Heart left ventricle (tissue), 16 donors: ENCODE measurements around the gene SLC2A10. TPM values are rescaled to one million over a fixed set of nuclear protein-coding genes. Genes with fewer than 3 reads are reported as not detected.

Experiments
- ATAC-seq, 4 donors: fragments of 200-7000 bp; cut with Tn5 transposase; one replicate each; pipeline ENCODE4 v1.9.1; 2020 to 2022; ENCODE audit warnings: moderate library complexity in 4 of 4, mild to moderate bottlenecking in 3 of 4, moderate number of reproducible peaks in 1 of 4
- DNase-seq, 5 donors: peaks; one replicate each; pipeline ENCODE4 v3.0.0-alpha.2; 2020
- H3K27ac ChIP-seq, 12 donors: fragments of 200-600 bp; sonication (generic) in 4 of 12; one replicate each; pipeline versions ENCODE4 v1.5.0 to v1.8.0; 2016 to 2022; ENCODE audit warnings: mild to moderate bottlenecking in 2 of 12
- H3K27me3 ChIP-seq, 9 donors: fragments of 200-600 bp; sonication (generic) in 2 of 9; one replicate each; pipeline versions ENCODE4 v1.5.1 to v1.8.0; 2016 to 2022; ENCODE audit warnings: mild to moderate bottlenecking in 3 of 9
- H3K36me3 ChIP-seq, 9 donors: fragments of 200-600 bp; sonication (generic) in 2 of 9; one replicate each; pipeline versions ENCODE4 v1.5.0 to v1.8.0; 2018 to 2022; ENCODE audit warnings: mild to moderate bottlenecking in 2 of 9
- H3K4me1 ChIP-seq, 12 donors: fragments of 200-600 bp; sonication (generic) in 4 of 12; one replicate each; pipeline versions ENCODE4 v1.5.0 to v1.8.0; 2016 to 2022; ENCODE audit warnings: mild to moderate bottlenecking in 3 of 12
- H3K4me3 ChIP-seq, 12 donors: fragments of 200-600 bp; sonication (generic) in 4 of 12; one replicate each; pipeline versions ENCODE4 v1.5.0 to v1.8.0; 2017 to 2022; ENCODE audit warnings: mild to moderate bottlenecking in 9 of 12, moderate library complexity in 4 of 12
- H3K9me3 ChIP-seq, 12 donors: fragments of 200-600 bp; sonication (generic) in 4 of 12; one replicate each; pipeline versions ENCODE4 v1.5.0 to v1.8.0; 2016 to 2022; ENCODE audit warnings: mild to moderate bottlenecking in 1 of 12
- CTCF ChIP-seq, 12 donors: fragments of 200-600 bp; sonication (generic) in 4 of 12; IDR thresholded peaks; one replicate each; pipeline versions ENCODE4 v1.5.0 to v1.8.0; 2018 to 2022; ENCODE audit warnings: antibody characterized with exemption in 12 of 12, mild to moderate bottlenecking in 5 of 12
- POLR2A ChIP-seq, 2 donors: fragments of 450-650 bp; IDR thresholded peaks; one replicate each; pipeline ENCODE4 v1.6.1; 2017; ENCODE audit warnings: antibody characterized with exemption in 2 of 2, mild to moderate bottlenecking in 2 of 2, moderate library complexity in 2 of 2
- WGBS, 4 donors: extraction: QIAGEN DNeasy Blood & Tissue Kit in 2 of 4; methylation state at CpG; one replicate each; pipeline versions ENCODE4 v1.1.5 to v1.1.7; 2013 to 2018; 5-methylcytosine and 5-hydroxymethylcytosine counted together
- intact Hi-C, 10 donors: fragments of 100-400 bp; cut with DNase I; formaldehyde crosslinking; loops; one replicate each; pipeline versions ENCODE4 v1.11.1 to v1.14.2; 2022
- polyA plus RNA-seq, 2 donors: library from polyadenylated mRNA; stranded (reverse); fragments of 200-250 nt; gene quantifications; one replicate each; pipeline ENCODE4 v1.2.3, GENCODE V29; 2013
- total RNA-seq, 9 donors: library from RNA; depleted of rRNA in 2 of 9; stranded (reverse); fragments of >200 nt in 2 of 9; fragmentation: NEBNext Ultra II Directional in 3 of 9; extraction: Animal tissue kit (Norgen Biotek cat#: 25700) in 3 of 9; gene quantifications; one replicate each; pipeline versions ENCODE4 v1.1.0 to v1.2.4, GENCODE V29; 2016 to 2023
- donor health status: ischemic (EF 13 %, LVEDD 7.1; RV severe dilation, severe dysfunction).
- donor health status: healthy with polysubstance abuse.
- donor health status: DM: no; HTN: yes; CAD: no.
- donor health status: DM: no; HTN: no; CAD: no.
- donor health status: ischemic (EF 25% LVEDD 6.9; RV normal size, moderate dysfunction).
- donor health status: ischemic (EF 25% LVEDD 5.7; RV mildly dilated, moderate dysfunction).
- donor health status: healthy.
- donor health status: DM: yes; HTN: yes; CAD: no.
- donor health status: ischemic (EF 35%, LVEDD 5.7; RV mildly dilated, moderate dysfunction).
- donor health status: nonischemic (EF 11% LVEDD 7.7; RV severe dilation, severe dysfunction).
- donor health status: DM: yes; HTN: yes; CAD: no.
- donor health status: PGD.
- donor health status: ischemic (EF 29% LVEDD 5.4; RV normal size, mild dysfunction).
- donor health status: nonischemic (EF 23%, LVEDD 6.1; RV moderate dilation, normal function).

SLC2A10 gene
- total and polyA plus RNA-seq, 11 donors = 1.4 to 6.3 (median 2.8) TPM

GRCh38 chr20:46683011-46683667 lies 26.3 kb upstream of the SLC2A10 start:
- DNase-seq (no peak), ATAC-seq (no peak)
- Histone ChIP-seq H3K4me1 (peaks cover 0 to 48% (median 32%) of the 10 kb centered on the region in 12 donors), H3K27me3 (no peaks in the 10 kb centered on the region), H3K9me3 (no peaks in the 10 kb centered on the region), H3K4me3 (peak overlapping the region in 6 of 12 donors; percentile 32 to 54 (median 42)), H3K27ac (peak overlapping the region in 1 of 12 donors; percentile 55), H3K36me3 (peaks cover 0 to 23% (median 11%) of the 10 kb centered on the region in 9 donors)
- no peak for TF ChIP-seq CTCF (IDR thresholded peaks at IDR 0.05)
- TF ChIP-seq POLR2A (IDR thresholded peaks at IDR 0.05) = no peak
- WGBS, 4 donors = 25 to 36% (median 32%) methylated on average over 12 of the region's 12 CpGs
- intact Hi-C loops = loop anchor here in 8 of 10 donors (5.0 to 10.0 kb wide), 4 partner anchors 121 to 548 kb away; no protein-coding TSS in a partner anchor

- Histone ChIP-seq H3K4me3 (peak overlapping the region in 9 of 12 donors; percentile 27 to 54 (median 35)), H3K9me3 (no peaks in the 10 kb centered on the region), H3K36me3 (peaks cover 0 to 23% (median 11%) of the 10 kb centered on the region in 9 donors), H3K27me3 (no peaks in the 10 kb centered on the region), H3K27ac (peak overlapping the region in 3 of 12 donors; percentile 7 to 55 (median 44)), H3K4me1 (peaks cover 0 to 53% (median 36%) of the 10 kb centered on the region in 12 donors)
- intact Hi-C loops = loop anchor here in 8 of 10 donors (5.0 to 10.0 kb wide), 4 partner anchors 121 to 549 kb away; no protein-coding TSS in a partner anchor
- WGBS, 4 donors = 45 to 51% (median 47%) methylated on average over 8 of the region's 8 CpGs
- TF ChIP-seq CTCF (IDR thresholded peaks at IDR 0.05) = no peak
- TF ChIP-seq POLR2A (IDR thresholded peaks at IDR 0.05) = no peak
- DNase-seq = no peak
- peak in 3 of 4 donors; percentile 4 to 5 (median 4) for ATAC-seq
These were observed 25.8 kb upstream of the SLC2A10 start for GRCh38 chr20:46683668-46683938.

GRCh38 chr20:46683939-46684750 lies 25.3 kb upstream of the SLC2A10 start:
- no peak for TF ChIP-seq POLR2A (IDR thresholded peaks at IDR 0.05)
- TF ChIP-seq CTCF (IDR thresholded peaks at IDR 0.05) = no peak
- peak overlapping the region in 7 of 12 donors; percentile 7 to 55 (median 44) for H3K27ac ChIP-seq
- DNase-seq (peak in 4 of 5 donors; percentile 26 to 54 (median 40)), ATAC-seq (peak; percentile 65 to 80 (median 74))
- H3K27me3 ChIP-seq = no peaks in the 10 kb centered on the region
- peaks cover 0 to 54% (median 38%) of the 10 kb centered on the region in 12 donors for H3K4me1 ChIP-seq
- peak overlapping the region in 10 of 12 donors; percentile 1 to 54 (median 34) for H3K4me3 ChIP-seq
- peaks cover 0 to 23% (median 11%) of the 10 kb centered on the region in 9 donors for H3K36me3 ChIP-seq
- no peaks in the 10 kb centered on the region for H3K9me3 ChIP-seq
- WGBS, 4 donors = 35 to 51% (median 41%) methylated on average over 23 of the region's 23 CpGs
- intact Hi-C loops = loop anchor here in 8 of 10 donors (5.0 to 10.0 kb wide), 4 partner anchors 122 to 549 kb away; no protein-coding TSS in a partner anchor
